Measurements from ENCODE around the gene SOCS1. TPM values are rescaled to one million over a fixed set of nuclear protein-coding genes. Genes with fewer than 3 reads are reported as not detected.

Gene SOCS1
- total and polyA plus RNA-seq, 2 donors (not counting 3 experiments of a cell fraction or from before 2014, with no cell fraction given), result 1.1 to 1.7 TPM

DNA sequence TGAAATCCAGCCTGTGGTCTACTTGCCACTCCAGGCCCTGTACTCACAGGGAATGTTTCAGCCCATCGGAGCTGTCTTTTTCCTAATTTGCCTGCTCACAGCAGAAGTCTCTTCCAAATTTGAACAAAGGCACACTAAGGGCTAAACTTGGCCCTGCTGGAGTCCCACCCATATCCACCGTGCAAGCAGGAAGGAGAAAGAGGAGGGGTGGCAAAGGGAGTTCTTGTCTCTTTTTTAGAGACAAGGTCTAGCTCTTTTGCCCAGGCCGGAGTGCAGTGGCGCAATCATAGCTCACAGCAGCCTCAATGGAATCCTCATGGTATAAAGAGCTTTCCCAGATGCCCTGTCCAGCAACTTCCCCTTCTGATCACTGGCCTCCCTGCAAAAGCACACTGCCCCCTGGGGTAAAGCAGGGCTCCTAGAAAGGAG lies 27.8 kb upstream of the SOCS1 start:
- TF ChIP-seq, protein P1, sequence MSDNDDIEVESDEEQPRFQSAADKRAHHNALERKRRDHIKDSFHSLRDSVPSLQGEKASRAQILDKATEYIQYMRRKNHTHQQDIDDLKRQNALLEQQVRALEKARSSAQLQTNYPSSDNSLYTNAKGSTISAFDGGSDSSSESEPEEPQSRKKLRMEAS (IDR thresholded peaks at IDR 0.05; ENCODE audit: insufficient read depth, insufficient read length), result no peak
- TF ChIP-seq POLR2AphosphoS5 (IDR thresholded peaks at IDR 0.05; ENCODE audit: insufficient read depth, low read depth, low read length), result no peak
- no peak for TF ChIP-seq POLR2A (IDR thresholded peaks at IDR 0.05; ENCODE audit: low read depth, low read length)
- H3K4me2 ChIP-seq (ENCODE audit: insufficient read depth, low read length), result no peak overlapping the region
- BruUV-seq (replicated peaks), result no TSS peak
- dilution Hi-C loops (cut with MboI; ENCODE audit: extremely low pct_ligation_motif_present, low sequenced_read_pairs) (no loop called here), intact Hi-C loops (cut with micrococcal nuclease) (no loop called here)
- no peaks in the 10 kb centered on the region for H3K4me1 ChIP-seq (ENCODE audit: control insufficient read depth, extremely low read depth, insufficient read depth, low read length)
- POLR2A ChIA-PET, result interaction anchor here (1.4 kb wide), 1 partner anchor 28 kb away, joined by 3 read pairs; the partner anchor contains the start of gene SOCS1
- H3K79me2 ChIP-seq (ENCODE audit: control insufficient read depth, insufficient read depth, low read length), result no peaks in the 10 kb centered on the region
- CTCF ChIA-PET, result interaction anchor here (0.8 to 1.5 kb wide), 5 partner anchors 13 to 313 kb away, joined by 3 to 4 read pairs (median 4); partner anchors contain the start of gene SOCS1
- no peak overlapping the region for H3K4me3 ChIP-seq (replicated peaks in 1 of 3; ENCODE audit: insufficient read depth in 1 of 3, low read depth in 1 of 3, low read length in 3 of 3)
- H2AFZ ChIP-seq (ENCODE audit: low read depth, low read length), result no peak overlapping the region
- no peaks in the 10 kb centered on the region for H3K9me3 ChIP-seq (replicated peaks; ENCODE audit: control insufficient read depth, insufficient read depth, low read length)
- no peak overlapping the region for H3K27ac ChIP-seq (ENCODE audit: insufficient read depth, low read depth, low read length)
- H4K20me1 ChIP-seq (replicated peaks; ENCODE audit: control insufficient read depth, extremely low read depth, insufficient read depth, low read length), result no peaks in the 10 kb centered on the region
- no peak for FAIRE-seq
- H3K27me3 ChIP-seq (ENCODE audit: control insufficient read depth in 2 of 2, insufficient read depth in 2 of 2, low read length in 2 of 2), result peaks cover 3 to 4% of the 10 kb centered on the region in 2 experiments
- no peak for DNase-seq (ENCODE audit: low read depth, low spot score)
- no peak overlapping the region for H3K9ac ChIP-seq (replicated peaks; ENCODE audit: extremely low read depth, insufficient read depth, low read length)
- no peaks in the 10 kb centered on the region for H3K36me3 ChIP-seq (ENCODE audit: control insufficient read depth in 2 of 2, extremely low read depth in 1 of 2, insufficient read depth in 2 of 2, low read length in 2 of 2)
- H3K9me1 ChIP-seq (replicated peaks; ENCODE audit: control insufficient read depth, extremely low read depth, insufficient read depth, low read length), result no peaks in the 10 kb centered on the region

DNA sequence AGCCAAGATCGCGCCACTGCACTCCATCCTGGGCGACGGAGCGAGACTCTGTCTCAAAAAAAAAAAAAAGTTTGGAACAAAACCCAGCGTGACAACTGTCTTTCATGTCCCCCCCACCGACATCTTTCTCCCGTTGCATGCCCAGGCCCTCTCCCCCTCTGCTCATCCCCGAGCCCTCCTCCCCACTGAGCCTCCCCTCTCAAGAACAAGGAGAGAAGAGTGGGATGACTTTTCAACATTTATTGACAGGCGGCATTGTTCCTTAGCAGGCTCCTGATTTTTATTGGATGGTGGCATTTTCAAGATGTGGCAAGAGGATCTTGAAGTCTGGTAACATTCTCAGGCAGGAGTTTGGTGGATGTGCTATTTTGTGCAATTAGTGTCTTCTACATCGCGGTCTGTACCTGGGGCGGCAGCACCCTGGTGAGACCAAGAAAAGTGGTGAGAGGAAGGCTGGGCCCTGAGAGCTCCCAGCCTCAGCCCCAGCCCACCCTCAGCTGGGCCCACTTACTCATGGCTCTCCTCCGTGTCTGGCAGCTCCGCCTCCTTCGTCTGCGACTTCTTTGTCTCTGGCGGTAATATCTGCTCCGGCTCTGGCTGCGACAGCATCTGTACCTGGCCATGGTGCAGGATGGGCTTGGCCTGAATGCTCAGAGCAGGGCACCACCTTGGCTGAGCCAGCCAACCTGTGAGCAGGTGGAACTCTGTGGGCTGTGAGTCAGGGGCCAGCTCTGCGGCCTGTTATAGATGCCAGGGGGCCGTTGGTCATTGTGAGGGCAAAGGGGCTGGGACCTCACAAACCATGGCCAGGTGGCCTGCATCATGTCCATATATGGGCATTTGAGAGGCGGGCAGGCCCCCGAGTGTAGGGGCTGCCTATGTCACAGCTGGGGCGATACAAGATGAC lies 24.9 kb upstream of the SOCS1 start, which contains the start of gene PRM1:
TSS of gene PRM1 (minus strand) at position 715 of the 907 bp plus-strand sequence. CDS start at position 623, 92 bp downstream.
- intact Hi-C loops (cut with micrococcal nuclease), result no loop called here

More for the DNA sequence above, 24.9 kb upstream of the SOCS1 start, which contains the start of gene PRM1:
- CTCF ChIA-PET, result no interaction called here
- dilution Hi-C loops (cut with MboI; ENCODE audit: extremely low pct_ligation_motif_present, low sequenced_read_pairs), result no loop called here
- Histone ChIP-seq H4K20me1 (replicated peaks; ENCODE audit: control insufficient read depth, extremely low read depth, insufficient read depth, low read length) (no peaks in the 10 kb centered on the region), H3K27ac (ENCODE audit: insufficient read depth, low read depth, low read length) (no peak within 1 kb of the TSS), H3K4me1 (ENCODE audit: control insufficient read depth, extremely low read depth, insufficient read depth, low read length) (no peaks in the 10 kb centered on the region), H3K4me3 (replicated peaks in 1 of 3; ENCODE audit: insufficient read depth in 1 of 3, low read depth in 1 of 3, low read length in 3 of 3) (no peak within 1 kb of the TSS), H2AFZ (ENCODE audit: low read depth, low read length) (no peak within 1 kb of the TSS), H3K27me3 (ENCODE audit: control insufficient read depth in 2 of 2, insufficient read depth in 2 of 2, low read length in 2 of 2) (peaks cover under 1 to 2% of the 10 kb centered on the region in 2 experiments), H3K9ac (replicated peaks; ENCODE audit: extremely low read depth, insufficient read depth, low read length) (no peak within 1 kb of the TSS), H3K9me3 (replicated peaks; ENCODE audit: control insufficient read depth, insufficient read depth, low read length) (no peaks in the 10 kb centered on the region), H3K79me2 (ENCODE audit: control insufficient read depth, insufficient read depth, low read length) (no peaks in the 10 kb centered on the region), H3K9me1 (replicated peaks; ENCODE audit: control insufficient read depth, extremely low read depth, insufficient read depth, low read length) (no peaks in the 10 kb centered on the region), H3K4me2 (ENCODE audit: insufficient read depth, low read length) (no peak within 1 kb of the TSS), H3K36me3 (ENCODE audit: control insufficient read depth in 2 of 2, extremely low read depth in 1 of 2, insufficient read depth in 2 of 2, low read length in 2 of 2) (no peaks in the 10 kb centered on the region)
- DNase-seq (ENCODE audit: low read depth, low spot score) (no peak), FAIRE-seq (no peak)
- TF ChIP-seq, protein P1 (IDR thresholded peaks at IDR 0.05; ENCODE audit: insufficient read depth, insufficient read length), result no peak
- TF ChIP-seq, protein P2, sequence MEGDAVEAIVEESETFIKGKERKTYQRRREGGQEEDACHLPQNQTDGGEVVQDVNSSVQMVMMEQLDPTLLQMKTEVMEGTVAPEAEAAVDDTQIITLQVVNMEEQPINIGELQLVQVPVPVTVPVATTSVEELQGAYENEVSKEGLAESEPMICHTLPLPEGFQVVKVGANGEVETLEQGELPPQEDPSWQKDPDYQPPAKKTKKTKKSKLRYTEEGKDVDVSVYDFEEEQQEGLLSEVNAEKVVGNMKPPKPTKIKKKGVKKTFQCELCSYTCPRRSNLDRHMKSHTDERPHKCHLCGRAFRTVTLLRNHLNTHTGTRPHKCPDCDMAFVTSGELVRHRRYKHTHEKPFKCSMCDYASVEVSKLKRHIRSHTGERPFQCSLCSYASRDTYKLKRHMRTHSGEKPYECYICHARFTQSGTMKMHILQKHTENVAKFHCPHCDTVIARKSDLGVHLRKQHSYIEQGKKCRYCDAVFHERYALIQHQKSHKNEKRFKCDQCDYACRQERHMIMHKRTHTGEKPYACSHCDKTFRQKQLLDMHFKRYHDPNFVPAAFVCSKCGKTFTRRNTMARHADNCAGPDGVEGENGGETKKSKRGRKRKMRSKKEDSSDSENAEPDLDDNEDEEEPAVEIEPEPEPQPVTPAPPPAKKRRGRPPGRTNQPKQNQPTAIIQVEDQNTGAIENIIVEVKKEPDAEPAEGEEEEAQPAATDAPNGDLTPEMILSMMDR (IDR thresholded peaks at IDR 0.05; ENCODE audit: extremely low read depth in 1 of 2, insufficient read depth in 1 of 2, low read depth in 1 of 2, low read length in 2 of 2), result no peak
- TF ChIP-seq MYC (IDR thresholded peaks at IDR 0.05; ENCODE audit: low read depth, low read length) (no peak), FOS (IDR thresholded peaks at IDR 0.05; ENCODE audit: borderline replicate concordance, insufficient read depth, low read length) (no peak), EZH2 (IDR thresholded peaks at IDR 0.05; ENCODE audit: borderline replicate concordance, low read depth, low read length, severe bottlenecking) (no peak), POLR2AphosphoS5 (IDR thresholded peaks at IDR 0.05; ENCODE audit: insufficient read depth, low read depth, low read length) (no peak), JUN (IDR thresholded peaks at IDR 0.05; ENCODE audit: borderline replicate concordance, insufficient read depth, insufficient read length, low read depth) (no peak), POLR2A (IDR thresholded peaks at IDR 0.05; ENCODE audit: low read depth, low read length) (no peak), GATA2 (IDR thresholded peaks at IDR 0.05; ENCODE audit: insufficient read depth, insufficient read length, low read depth, low read length) (no peak)
- POLR2A ChIA-PET, result no interaction called here
- BruUV-seq (replicated peaks), result no TSS peak
